HTR-8/SVneo (cell line): Measurements from ENCODE around the gene ZNF121.
"Not testable (repeated sequence)": the region's sequence is repeated elsewhere in the genome, so short reads cannot be mapped to it uniquely, and the experiment has no call there.

ENCODE experiments used
- DNase-seq: peaks from one replicate; pipeline ENCODE4 v3.0.0; 2011; ENCODE audit warnings: low spot score, mixed read lengths; ENCODE audit not compliant: insufficient read length
- FAIRE-seq: peaks from 2 replicates; lab custom pipeline; 2011; peaks lifted over from hg19 to GRCh38; lab: Jason Lieb, UNC

ZNF121 gene

DNA sequence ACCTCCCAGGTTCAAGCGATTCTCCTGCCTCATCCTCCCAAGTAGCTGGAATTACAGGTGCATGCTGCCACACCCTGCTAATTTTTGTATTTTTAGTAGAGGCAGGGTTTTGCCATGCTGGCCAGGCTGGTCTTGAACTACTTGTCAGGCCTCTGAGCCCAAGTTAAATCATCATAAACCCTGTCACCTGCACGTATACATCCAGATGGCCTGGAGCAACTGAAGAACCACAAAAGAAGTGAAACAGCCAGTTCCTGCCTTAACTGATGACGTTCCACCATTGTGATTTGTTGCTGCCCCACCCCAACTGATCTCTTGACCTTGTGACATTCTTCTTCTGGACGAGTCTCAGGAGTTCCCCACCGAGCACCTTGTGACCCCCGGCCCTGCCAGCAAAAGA, 45.1 kb downstream of the ZNF121 start:
- FAIRE-seq, DNase-seq: not testable (repeated sequence)

DNA sequence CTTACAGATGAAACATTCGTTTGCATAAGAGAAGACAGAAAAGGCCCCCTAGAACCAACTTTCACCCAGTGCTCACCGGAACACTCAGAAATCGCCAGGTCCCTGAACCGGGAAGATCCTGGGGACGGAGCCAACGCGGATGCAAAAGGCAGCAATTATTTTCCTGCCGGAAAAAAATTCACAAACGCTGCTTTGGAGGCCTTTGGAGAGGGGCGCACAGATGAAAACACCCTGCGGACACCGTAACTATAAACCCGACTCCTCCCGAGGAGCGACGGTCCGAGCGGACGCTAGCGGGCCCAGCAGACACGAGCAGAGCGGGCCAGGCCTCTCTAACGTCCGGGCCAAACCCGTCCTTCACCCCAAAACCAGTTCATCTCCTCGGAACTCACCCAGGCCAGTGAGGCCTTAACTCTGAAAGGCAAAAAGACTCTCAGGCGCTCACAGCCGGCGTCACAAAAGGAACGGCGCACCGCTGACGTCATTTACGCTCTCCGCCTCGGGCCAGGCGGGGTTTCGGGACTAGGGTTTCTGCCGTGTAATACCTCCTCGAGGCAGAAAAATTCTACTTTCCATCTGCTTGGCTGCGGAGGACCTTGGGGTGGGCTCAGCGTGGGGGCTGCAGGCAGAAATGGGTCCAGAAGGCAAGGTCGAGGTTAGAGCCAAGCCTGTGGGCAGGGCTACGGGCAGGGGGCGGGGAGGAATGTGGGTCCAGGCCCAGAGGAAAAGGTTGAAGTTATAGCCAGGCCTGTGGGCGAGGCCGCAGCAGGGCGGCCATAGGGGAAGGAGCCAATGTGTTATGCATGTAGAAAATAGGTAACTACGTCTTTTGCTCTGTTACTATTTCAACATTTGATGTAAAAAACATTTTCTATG, 45.9 kb downstream of the ZNF121 start, which contains the start of gene ZNF426:
ZNF426 (minus strand) TSS at position 463 of the 876 bp plus-strand sequence. CDS start 2,413 bp downstream, outside the sequence.
- peak; percentile 93 for FAIRE-seq
- DNase-seq: peak; percentile 91

DNA sequence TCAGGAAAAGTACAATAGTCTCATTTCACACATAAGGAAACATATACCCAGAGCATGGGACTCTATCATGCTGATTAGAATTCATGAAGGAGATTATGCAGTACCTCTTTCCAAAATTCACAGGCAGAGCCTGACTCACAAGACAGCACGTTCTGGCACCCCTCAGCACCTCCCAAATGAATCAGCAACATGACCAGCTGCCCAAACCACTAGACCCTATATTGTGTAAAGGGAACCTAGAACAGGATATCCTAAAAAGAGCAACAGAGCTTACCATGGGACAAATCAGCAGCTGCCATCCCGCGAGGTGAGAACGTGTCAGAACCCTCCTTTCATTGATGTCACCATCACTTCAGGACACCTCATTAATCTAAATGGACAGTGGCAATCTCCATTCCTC, 48.4 kb downstream of the ZNF121 start:
- FAIRE-seq: no peak
- no peak for DNase-seq

DNA sequence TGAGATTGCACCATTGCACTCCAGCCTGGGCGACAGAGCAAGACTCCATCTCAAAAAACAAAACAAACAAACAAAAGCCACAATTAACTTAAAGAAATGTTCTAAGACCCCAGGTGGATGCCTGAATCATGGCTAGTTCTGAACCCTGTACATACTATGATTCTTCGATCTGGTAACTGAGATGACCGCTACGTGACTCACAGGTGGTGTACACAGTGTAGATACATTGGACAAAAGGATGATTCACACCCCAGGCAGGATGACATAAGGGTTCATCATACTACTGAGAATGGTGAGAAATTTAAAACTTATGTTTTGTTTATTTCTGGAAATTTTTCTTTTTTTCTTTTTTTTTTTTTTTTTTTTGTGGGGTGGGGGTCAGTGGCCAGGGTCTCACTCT, 52.4 kb downstream of the ZNF121 start:
- DNase-seq: peak; percentile 14
- FAIRE-seq: no peak

DNA sequence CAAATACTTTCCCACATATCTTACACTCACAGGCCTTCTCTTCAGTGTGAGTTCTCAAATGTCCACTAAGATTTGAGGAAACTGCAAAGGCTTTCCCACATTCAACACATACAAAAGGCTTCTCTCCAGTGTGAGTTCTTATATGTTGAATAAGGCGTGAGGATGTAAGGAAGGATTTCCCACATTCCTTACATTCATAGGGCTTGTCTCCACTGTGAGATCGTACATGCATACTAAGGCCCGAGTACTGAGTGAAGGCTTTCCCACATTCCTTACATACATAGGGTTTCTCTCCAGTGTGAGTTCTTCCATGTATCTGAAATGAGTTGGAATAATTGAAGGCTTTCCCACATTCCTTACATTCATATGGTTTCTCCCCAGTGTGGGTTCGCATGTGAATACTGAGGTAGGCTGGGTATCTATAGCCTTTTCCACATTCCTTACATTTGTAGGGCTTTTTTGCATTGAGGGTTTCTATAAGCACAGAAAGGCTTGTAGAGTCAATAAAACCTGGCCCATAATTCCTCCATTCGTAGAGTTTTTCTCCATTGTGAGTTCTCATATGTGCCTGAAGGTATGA, 55.5 kb downstream of the ZNF121 start:
- FAIRE-seq (no peak), DNase-seq (no peak)

DNA sequence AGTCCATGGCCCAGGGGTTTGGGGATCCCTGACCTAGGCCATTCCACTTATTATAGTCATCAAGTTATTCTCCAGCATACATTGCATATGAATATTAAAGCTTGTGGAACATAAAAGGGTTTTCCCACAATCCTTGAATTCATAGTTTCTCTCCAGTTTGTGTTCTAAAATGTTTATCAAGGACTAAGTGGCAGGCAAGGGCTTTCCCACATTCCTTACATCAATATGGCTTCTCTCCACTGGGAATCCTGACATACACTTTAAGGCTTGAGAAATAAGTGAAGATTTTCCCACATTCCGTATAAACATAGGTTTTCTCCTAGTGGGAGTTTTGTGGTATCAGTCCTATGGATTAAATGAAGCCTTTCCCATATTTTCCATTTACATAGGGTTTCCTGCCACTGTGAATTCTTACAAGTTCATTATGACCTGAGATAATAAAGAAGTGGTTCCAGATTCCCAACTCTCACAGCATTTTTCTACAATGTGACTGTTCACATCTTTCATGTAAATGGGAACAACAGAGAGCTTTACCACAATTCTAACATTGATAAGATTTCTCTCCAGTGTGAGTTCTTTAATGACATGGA, 60.3 kb downstream of the ZNF121 start:
- DNase-seq: no peak
- no peak for FAIRE-seq
